Pancreas (tissue), 10 donors: ENCODE measurements around the gene ALG1L2. TPM values are rescaled to one million over a fixed set of nuclear protein-coding genes. Genes with fewer than 3 reads are reported as not detected.
"Not testable (repeated sequence)": the region's sequence is repeated elsewhere in the genome, so short reads cannot be mapped to it uniquely, and the experiment has no call there.

ENCODE experiments used
- ATAC-seq, 4 donors: fragments of 200-7000 bp; cut with Tn5 transposase; one replicate each; pipeline versions ENCODE4 v1.8.0 to v1.9.1; 2020; ENCODE audit warnings: mild to moderate bottlenecking in 4 of 4, moderate library complexity in 4 of 4
- DNase-seq, 6 donors: peaks; one replicate each; pipeline ENCODE4 v3.0.0-alpha.2; 2020
- FAIRE-seq: peaks from 2 replicates; lab custom pipeline; 2012; peaks lifted over from hg19 to GRCh38; lab: Jason Lieb, UNC
- H3K27ac ChIP-seq, 4 donors: fragments of 200-600 bp; sonication (generic); 1 replicate in 3 of 4; 2 replicates in 1 of 4; pipeline versions ENCODE4 v1.5.0 to v1.8.0; 2020
- H3K27me3 ChIP-seq, 4 donors: fragments of 200-600 bp; one replicate each; pipeline ENCODE4 v1.8.0; 2021
- H3K36me3 ChIP-seq, 3 donors: fragments of 200-600 bp; sonication (generic) in 1 of 3; one replicate each; pipeline versions ENCODE4 v1.5.0 to v1.8.0; 2020 to 2021
- H3K4me1 ChIP-seq, 3 donors: fragments of 200-600 bp; one replicate each; pipeline ENCODE4 v1.8.0; 2021
- H3K4me3 ChIP-seq, 4 donors: fragments of 200-600 bp; sonication (generic) in 2 of 4; one replicate each; pipeline versions ENCODE4 v1.5.0 to v1.8.0; 2020 to 2021
- H3K9me3 ChIP-seq, 4 donors: fragments of 200-600 bp; one replicate each; pipeline ENCODE4 v1.8.0; 2021
- WGBS, 2 donors: extraction: QIAGEN DNeasy Blood & Tissue Kit; methylation state at CpG; one replicate each; pipeline ENCODE4 v1.1.7; 2013; 5-methylcytosine and 5-hydroxymethylcytosine counted together
- intact Hi-C, 3 donors: fragments of 100-400 bp; cut with DNase I; formaldehyde crosslinking; loops; one replicate each; pipeline versions ENCODE4 v1.11.1 to v1.14.2; 2022
- polyA plus RNA-seq, 2 donors: library from polyadenylated mRNA; stranded (reverse); fragments of 200-250 nt; gene quantifications; one replicate each; pipeline ENCODE4 v1.2.3, GENCODE V29; 2013
- total RNA-seq, 6 donors: library from RNA; stranded (reverse); fragmentation: NEBNext Ultra II Directional in 4 of 6; extraction: Animal tissue kit (Norgen Biotek cat#: 25700) in 4 of 6; gene quantifications; one replicate each; pipeline versions ENCODE4 v1.2.1 to v1.2.4, GENCODE V29; 2021 to 2023
- TF ChIP-seq, protein P1 (sequence below), 4 donors: fragments of 200-600 bp; sonication (generic) in 3 of 4; IDR thresholded peaks; one replicate each; pipeline versions ENCODE4 v1.5.0 to v1.8.0; 2021; ENCODE audit warnings: antibody characterized with exemption in 4 of 4
- donor health status: healthy with polysubstance abuse.
- donor health status: DM: no; HTN: no; CAD: no; lungs with moderate emphysema.
- donor health status: DM: no; HTN: no; CAD: no.
- donor health status: control.
- donor health status: control.
- donor health status: Bipolar disorder and iron deficiency.
- donor health status: DM: yes; HTN: yes; CAD: no.
- donor health status: DM: no; HTN: no; CAD: no.
- donor health status: DM: no; HTN: no; CAD: no.
- donor health status: DM: yes; HTN: yes; CAD: no.

The ALG1L2 gene
- total and polyA plus RNA-seq, 8 donors, result 0.28 to 0.88 (median 0.61) TPM; not detected in 4

DNA sequence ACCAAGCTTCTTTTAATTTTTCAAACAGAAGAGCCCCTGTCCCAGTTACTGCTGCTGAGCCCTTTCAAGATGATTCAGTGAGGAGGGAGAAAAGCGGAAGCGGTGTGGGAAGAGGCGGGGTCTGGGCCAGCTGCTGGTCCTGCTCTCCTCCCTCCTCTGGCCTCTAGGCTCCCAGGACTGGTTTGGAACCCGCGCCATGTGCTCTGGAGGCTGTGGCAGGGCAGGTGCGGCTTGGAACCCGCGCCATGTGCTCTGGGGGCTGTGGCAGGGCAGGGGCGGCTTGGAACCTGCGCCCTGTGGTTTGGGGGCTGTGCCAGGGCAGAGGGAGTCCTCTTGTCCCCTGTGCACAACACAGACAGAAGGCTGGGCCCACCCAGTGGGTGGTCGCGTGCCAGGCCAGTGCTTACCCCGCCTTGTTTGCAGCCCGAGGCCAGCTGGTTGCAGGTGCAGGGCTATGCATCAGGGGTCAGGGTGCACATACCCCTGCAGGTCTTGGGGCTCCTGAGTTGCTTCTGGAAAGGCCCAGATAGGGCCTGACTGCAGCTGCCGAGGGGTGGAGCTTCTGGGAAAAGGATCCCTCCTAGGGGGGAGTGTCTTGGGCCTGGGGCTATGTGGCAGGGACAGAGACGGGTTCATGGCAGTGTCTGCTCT is 12.2 kb downstream of the ALG1L2 start:
- Histone ChIP-seq H3K4me1 (no peaks in the 10 kb centered on the region), H3K27ac (no peak overlapping the region), H3K27me3 (no peaks in the 10 kb centered on the region), H3K9me3 (no peaks in the 10 kb centered on the region), H3K36me3 (no peaks in the 10 kb centered on the region), H3K4me3 (no peak overlapping the region)
- no peak for DNase-seq
- TF ChIP-seq, protein P1, sequence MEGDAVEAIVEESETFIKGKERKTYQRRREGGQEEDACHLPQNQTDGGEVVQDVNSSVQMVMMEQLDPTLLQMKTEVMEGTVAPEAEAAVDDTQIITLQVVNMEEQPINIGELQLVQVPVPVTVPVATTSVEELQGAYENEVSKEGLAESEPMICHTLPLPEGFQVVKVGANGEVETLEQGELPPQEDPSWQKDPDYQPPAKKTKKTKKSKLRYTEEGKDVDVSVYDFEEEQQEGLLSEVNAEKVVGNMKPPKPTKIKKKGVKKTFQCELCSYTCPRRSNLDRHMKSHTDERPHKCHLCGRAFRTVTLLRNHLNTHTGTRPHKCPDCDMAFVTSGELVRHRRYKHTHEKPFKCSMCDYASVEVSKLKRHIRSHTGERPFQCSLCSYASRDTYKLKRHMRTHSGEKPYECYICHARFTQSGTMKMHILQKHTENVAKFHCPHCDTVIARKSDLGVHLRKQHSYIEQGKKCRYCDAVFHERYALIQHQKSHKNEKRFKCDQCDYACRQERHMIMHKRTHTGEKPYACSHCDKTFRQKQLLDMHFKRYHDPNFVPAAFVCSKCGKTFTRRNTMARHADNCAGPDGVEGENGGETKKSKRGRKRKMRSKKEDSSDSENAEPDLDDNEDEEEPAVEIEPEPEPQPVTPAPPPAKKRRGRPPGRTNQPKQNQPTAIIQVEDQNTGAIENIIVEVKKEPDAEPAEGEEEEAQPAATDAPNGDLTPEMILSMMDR (IDR thresholded peaks at IDR 0.05), result no peak
- WGBS, 2 donors, result 62 to 82% methylated on average over 13 to 16 of the region's 16 CpGs
- intact Hi-C loops, result loop anchor here in 1 of 3 donors (10.0 kb wide), 1 partner anchor 149 kb away; no protein-coding TSS in a partner anchor
- no peak for ATAC-seq
- no peak for FAIRE-seq

DNA sequence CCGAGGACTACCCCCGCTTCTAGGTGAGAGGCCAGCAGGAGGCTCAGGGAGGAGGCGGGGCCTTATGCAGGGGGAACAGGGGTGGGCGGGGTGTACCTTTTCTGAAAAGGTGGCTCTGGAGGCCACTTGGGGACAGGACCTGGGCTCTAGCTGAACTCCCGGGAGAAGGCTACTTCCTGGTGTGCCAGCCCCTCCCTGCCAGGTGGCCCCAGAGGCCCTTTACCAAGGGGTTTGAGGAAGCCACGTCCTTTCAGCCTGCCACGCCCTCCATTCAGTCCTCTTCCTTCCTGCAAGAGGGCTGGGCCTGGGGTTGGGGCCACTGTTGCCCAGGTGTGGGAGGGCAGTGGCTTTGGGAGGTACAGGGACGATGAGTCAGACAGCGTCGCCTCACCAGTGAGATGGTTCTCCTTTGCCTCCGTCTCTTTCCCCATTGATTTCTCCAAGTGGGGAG is 12.9 kb downstream of the ALG1L2 start:
- H3K4me1 ChIP-seq, H3K36me3 ChIP-seq, H3K9me3 ChIP-seq, DNase-seq, H3K27me3 ChIP-seq, H3K4me3 ChIP-seq, ATAC-seq, FAIRE-seq, H3K27ac ChIP-seq: not testable (repeated sequence)
- WGBS, 2 donors, result 63 to 75% methylated on average over 11 of the region's 11 CpGs
- intact Hi-C loops, result loop anchor here in 1 of 3 donors (10.0 kb wide), 1 partner anchor 150 kb away; no protein-coding TSS in a partner anchor

DNA sequence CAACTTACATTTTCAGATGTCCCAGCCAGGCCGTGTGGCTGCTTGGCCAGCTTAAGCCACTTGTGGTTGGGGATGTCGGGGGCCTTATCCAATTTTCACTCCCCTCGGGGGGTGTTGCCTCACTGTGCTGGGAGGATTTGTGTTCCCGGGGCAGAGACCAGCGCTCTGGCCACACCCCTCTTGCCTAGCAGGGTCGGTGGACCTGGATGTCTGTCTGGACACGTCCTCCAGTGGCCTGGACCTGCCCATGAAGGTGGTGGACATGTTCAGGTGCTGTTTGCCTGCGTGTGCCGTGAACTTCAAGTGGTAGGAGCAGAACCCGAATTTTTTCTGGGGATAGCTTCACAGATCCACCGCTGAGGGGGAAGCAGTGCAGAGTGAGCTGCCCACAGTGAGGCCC is 14.2 kb downstream of the ALG1L2 start:
- not testable (repeated sequence) for FAIRE-seq, DNase-seq, H3K36me3 ChIP-seq, H3K9me3 ChIP-seq, H3K4me1 ChIP-seq, ATAC-seq, H3K27me3 ChIP-seq, H3K4me3 ChIP-seq, H3K27ac ChIP-seq
- intact Hi-C loops, result loop anchor here in 1 of 3 donors (10.0 kb wide), 1 partner anchor 151 kb away; no protein-coding TSS in a partner anchor
- WGBS, 2 donors, result 27 to 41% methylated on average over 11 of the region's 11 CpGs

DNA sequence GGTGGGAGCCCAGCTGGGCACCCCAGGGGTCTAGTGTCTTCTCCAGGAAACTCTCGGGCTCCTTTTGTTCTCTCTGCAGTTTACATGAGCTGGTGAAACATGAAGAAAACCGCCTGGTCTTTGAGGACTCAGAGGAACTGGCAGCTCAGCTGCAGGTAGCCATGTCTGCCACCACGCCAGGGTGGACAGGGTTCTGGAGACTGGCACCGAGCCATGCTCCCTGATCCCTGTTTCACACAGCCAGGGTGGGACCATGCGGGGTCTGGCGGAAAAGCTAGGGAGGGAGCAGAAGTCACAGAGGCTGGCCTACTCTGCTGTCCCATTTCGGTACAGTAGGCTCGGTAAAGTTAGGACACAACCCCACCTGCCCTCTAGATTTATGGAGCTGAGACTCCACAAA is 15.5 kb downstream of the ALG1L2 start:
- FAIRE-seq, H3K4me3 ChIP-seq, H3K27me3 ChIP-seq, DNase-seq, H3K27ac ChIP-seq, H3K36me3 ChIP-seq, H3K9me3 ChIP-seq, H3K4me1 ChIP-seq, ATAC-seq: not testable (repeated sequence)
- 63 to 73% methylated on average over 8 of the region's 8 CpGs for WGBS, 2 donors
- intact Hi-C loops, result loop anchor here in 1 of 3 donors (10.0 kb wide), 1 partner anchor 152 kb away; no protein-coding TSS in a partner anchor

DNA sequence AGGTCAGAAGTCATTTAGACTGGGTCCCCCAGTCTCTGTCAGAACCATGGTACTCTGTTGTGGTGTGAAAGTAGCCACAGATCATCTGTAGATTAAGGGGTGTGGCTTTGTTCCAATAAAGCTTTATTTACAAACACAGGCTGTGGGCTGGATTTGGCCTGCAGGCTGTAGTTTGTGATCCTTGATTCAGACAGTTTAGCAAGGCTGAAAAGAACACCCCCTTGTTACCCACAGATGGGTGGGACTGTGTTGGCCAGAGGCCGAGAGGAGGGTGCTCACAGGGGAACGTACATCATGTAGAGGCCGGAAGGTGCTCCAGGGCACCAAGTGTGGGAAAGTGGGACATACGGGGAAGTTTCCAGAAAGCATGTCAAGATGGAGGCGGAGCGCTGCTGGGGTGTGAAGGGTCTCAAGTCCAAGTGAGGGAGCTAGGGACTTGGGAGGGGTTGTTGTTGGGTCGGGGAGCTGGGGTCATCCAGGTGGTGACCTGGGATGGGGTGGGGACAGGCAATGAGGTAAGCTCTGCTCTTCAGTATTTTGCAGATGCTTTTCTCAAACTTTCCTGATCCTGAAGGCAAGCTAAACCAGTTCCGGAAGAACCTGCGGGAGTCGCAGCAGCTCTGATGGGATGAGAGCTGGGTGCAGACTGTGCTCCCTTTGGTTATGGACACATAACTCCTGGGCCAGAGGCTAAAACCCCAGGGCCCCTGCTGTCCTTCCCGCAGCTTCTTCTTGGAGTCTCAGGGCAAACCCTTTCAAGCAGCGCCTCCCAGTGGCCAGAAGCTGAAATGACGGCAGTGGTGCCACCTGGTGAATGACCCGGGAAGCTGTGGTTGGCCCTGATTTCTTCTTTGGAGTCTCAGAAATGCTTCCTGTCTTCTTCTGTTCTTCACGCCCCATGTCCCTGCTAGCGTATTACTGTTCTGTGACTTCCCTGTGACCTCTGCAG is 16.3 kb downstream of the ALG1L2 start:
- H3K27ac ChIP-seq, H3K9me3 ChIP-seq, H3K4me3 ChIP-seq, H3K4me1 ChIP-seq, H3K27me3 ChIP-seq, H3K36me3 ChIP-seq, FAIRE-seq, ATAC-seq: not testable (repeated sequence)
- DNase-seq, result peak in 1 of 6 donors; percentile 49
- intact Hi-C loops, result loop anchor here in 1 of 3 donors (10.0 kb wide), 1 partner anchor 153 kb away; no protein-coding TSS in a partner anchor
- 32 to 40% methylated on average over 13 to 15 of the region's 16 CpGs for WGBS, 2 donors
- TF ChIP-seq, protein P1 (IDR thresholded peaks at IDR 0.05), result peak in 3 of 4 donors; percentile 8 to 13 (median 9)

DNA sequence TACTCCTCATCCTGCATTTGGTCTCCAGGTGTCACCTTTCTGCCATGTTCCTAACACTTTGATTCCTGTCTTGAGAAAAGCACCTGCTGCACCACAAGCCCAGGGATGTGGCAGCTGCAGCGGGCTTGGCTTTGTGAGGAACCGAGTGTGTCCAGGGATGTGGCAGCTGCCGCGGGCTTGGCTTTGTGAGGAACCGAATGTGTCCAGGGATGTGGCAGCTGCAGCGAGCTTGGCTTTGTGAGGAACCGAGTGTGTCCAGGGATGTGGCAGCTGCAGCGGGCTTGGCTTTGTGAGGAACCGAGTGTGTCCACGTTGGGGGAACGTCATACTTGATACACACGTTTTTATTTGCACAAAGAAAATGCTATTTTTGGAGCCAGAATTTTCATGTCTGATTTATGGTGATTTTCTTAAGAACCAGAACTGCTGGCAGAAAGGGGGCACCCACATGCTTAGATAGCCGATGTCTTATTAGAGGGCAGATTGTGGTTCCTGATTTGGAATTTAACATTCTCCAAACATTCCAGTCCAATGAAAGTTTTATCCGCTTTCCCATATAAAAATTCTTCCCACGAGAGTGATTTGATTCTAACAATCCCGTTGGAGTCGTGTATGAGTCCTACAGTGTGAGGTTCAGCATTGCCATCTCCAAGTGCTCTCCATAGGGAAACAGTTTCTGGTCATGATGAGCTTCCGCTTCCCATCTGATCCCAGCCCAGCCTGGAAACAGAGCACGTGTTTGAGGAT is 17.2 kb downstream of the ALG1L2 start:
- FAIRE-seq, H3K36me3 ChIP-seq, ATAC-seq, H3K4me3 ChIP-seq, DNase-seq, H3K27ac ChIP-seq, H3K9me3 ChIP-seq, H3K4me1 ChIP-seq, H3K27me3 ChIP-seq: not testable (repeated sequence)
- 48 to 55% methylated on average over 19 of the region's 19 CpGs for WGBS, 2 donors
- intact Hi-C loops, result loop anchor here in 1 of 3 donors (10.0 kb wide), 1 partner anchor 154 kb away; no protein-coding TSS in a partner anchor

DNA sequence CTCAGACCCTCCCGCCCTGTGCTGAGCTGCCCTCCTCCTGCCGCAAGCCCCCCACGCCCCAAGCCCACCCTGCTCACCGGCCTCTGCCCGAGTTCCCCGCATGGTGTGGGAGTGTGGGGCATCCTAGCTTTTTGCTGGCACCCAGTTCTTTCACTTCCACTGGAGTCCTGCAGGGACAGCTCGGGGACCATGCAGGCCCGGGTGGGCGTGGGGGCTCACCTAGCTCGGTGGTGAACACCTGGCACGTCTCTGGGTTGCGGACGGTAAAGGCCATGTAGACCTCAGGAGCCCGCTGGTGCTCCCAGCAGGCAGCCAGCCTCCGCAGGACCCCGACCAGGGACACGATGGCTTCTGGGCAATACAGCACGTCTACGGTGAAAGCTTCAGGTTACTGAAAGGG is 20.9 kb downstream of the ALG1L2 start:
- ATAC-seq, FAIRE-seq, H3K27me3 ChIP-seq, H3K36me3 ChIP-seq, DNase-seq, H3K4me1 ChIP-seq, intact Hi-C loops, H3K4me3 ChIP-seq, H3K27ac ChIP-seq, H3K9me3 ChIP-seq: not testable (repeated sequence)
- WGBS, 2 donors, result 79 to 87% methylated on average over 19 of the region's 19 CpGs

DNA sequence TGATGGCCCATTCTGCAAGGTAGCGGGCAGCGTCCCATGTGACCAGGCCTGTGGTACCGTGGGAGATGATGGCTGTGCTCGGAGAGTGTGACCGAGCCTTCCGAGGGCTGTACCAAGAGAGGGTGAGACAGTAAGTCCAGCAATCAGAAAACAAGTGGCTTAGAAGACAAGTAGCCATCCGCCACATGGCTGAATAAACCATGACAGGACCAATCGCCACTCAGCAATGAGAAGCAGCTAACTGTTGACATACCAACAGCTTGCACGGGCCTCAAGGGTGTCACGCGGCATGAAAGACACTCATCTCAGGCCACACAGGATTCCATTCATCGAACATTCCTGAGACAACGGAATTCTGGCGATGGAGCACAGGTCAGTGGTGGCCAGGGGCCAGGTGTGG is 22.6 kb downstream of the ALG1L2 start:
- H3K27me3 ChIP-seq, FAIRE-seq, H3K4me3 ChIP-seq, DNase-seq, H3K4me1 ChIP-seq, H3K9me3 ChIP-seq, H3K27ac ChIP-seq, ATAC-seq, intact Hi-C loops, H3K36me3 ChIP-seq: not testable (repeated sequence)
- WGBS, 2 donors, result 87 to 90% methylated on average over 13 to 14 of the region's 14 CpGs

DNA sequence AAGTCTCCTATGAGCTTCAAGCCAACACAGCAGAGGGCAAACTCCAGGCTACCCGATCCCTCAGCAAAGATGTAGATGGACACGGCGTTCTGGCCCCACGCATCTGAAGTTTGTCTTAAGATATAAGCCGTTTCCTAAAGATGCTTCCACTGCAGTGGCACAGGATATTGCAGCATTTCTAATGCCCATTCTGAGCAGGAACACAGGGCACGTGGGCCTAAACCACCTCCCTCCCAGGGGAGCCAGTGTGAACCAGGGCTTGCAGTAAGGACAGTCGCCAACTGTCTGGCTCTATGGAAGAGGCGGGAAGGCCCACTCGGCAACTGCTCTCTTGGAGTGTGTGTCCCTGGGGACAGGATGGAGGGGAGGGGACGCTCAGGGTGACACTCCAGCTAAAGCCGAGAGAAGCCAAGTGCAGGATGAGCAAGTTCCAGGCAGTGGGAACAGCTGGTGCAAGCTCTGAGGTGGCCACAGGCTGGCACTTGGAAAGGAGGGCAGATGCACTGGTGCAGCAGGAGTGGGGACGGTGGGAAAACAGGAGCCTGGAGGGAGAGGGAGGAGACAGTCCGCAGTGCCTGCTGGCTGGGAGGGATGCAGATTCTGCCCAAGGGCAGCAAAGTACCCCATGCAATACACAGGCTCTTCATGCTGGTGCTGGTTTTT is 25.8 kb downstream of the ALG1L2 start:
- H3K9me3 ChIP-seq, DNase-seq, FAIRE-seq, H3K27me3 ChIP-seq, H3K36me3 ChIP-seq, ATAC-seq, intact Hi-C loops, H3K4me3 ChIP-seq, H3K4me1 ChIP-seq, H3K27ac ChIP-seq: not testable (repeated sequence)
- WGBS, 2 donors, result 83 to 88% methylated on average over 8 to 13 of the region's 13 CpGs
